Stimulated activated CD4-positive, alpha-beta T cell treated with anti-CD3 and anti-CD28 coated beads, Interleukin-4, amount 100 ng/mL, for 48 hours (primary cell): ENCODE data around the gene FBRSL1.
"Not testable (repeated sequence)": the region's sequence is repeated elsewhere in the genome, so short reads cannot be mapped to it uniquely, and the experiment has no call there.

ENCODE experiments used
- DNase-seq, 2 donors: peaks; one replicate each; pipeline ENCODE4 v3.0.0-alpha.2; 2020; ENCODE audit warnings: low read depth in 2 of 2

FBRSL1 gene

GRCh38 chr12:132525011-132525832 is 35.3 kb downstream of the FBRSL1 start:
- DNase-seq, result no peak

GRCh38 chr12:132525833-132526455 is 36.0 kb downstream of the FBRSL1 start:
- no peak for DNase-seq

GRCh38 chr12:132527186-132527882 is 37.4 kb downstream of the FBRSL1 start:
- no peak for DNase-seq

GRCh38 chr12:132527883-132528264 is 37.9 kb downstream of the FBRSL1 start:
- DNase-seq, result no peak

DNA sequence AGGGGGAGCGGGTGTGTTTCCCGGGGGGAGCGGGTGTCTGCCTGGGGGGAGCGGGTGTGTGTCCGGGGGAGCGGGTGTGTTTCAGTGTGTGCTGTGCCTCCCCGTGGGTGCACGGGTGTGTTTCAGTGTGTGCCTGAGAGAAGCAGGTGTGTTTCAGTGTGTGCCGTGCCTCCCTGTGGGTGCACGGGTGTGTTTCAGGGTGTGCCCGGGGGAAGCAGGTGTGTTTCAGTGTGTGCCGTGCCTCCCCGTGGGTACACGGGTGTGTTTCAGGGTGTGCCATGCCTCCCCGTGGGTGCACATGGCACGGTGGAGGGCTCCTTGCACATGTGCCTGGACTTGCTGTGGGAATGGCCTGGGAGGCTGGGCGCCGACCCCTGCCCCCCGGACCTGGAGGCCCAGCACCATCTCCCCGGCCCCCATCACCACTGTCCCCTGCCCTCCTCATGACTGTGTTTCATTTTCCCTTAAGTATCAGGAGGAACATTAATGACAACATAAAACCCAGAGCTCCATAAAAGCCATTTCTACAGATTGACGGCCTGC is 38.7 kb downstream of the FBRSL1 start:
- no peak for DNase-seq

DNA sequence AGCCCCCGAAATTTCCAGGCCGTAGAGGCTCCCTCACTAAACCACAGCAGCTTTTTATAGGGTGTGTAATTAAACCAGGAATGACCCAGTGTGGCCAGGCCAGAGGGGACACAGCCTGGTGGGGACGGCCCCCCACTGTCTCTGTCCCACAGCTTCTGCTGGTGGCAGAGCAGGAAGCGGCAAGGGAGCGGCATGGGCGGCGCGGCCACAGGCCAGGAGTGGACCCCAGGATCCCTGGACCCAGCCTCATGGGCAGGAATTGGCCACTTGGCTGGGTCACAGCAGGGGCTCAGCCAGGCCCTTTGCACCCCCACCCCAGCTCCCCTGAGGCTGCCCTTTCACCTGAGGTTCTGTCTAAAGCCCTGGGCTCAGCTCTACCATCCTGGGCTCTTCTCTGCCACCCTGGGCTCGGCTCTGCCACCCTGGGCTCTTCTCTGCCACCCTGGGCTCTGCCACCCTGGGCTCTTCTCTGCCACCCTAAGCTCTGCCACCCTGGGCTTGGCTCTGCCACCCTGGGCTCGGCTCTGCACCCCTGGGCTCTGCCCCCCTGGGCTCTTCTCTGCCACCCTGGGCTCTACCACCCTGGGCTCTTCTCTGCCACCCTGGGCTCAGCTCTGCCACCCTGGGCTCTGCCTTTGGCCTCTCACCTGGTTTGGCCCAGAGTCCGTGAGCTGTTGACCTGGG is 39.3 kb downstream of the FBRSL1 start:
- no peak for DNase-seq

GRCh38 chr12:132529906-132530305 is 40.0 kb downstream of the FBRSL1 start:
- no peak for DNase-seq

DNA sequence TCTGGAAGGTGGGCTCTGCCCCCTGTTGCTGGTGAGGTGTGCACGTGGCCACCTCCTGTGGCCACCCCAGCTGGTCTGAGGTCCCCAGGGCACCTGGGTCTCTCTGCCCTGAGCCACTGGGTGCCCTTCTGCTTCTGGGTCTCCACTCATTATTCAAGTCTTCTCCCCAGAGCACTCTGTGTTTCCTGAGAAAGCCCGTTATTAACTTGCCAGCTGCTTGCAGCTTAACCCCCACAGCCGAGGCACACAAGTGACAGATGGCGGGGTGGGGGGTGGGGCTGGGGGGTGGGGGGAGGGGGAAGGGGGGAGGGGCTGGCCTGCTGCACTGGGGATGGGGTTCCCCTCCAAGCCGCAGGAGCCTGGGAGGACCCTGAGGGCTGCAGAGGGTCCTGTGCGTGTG is 40.5 kb downstream of the FBRSL1 start:
- no peak for DNase-seq

DNA sequence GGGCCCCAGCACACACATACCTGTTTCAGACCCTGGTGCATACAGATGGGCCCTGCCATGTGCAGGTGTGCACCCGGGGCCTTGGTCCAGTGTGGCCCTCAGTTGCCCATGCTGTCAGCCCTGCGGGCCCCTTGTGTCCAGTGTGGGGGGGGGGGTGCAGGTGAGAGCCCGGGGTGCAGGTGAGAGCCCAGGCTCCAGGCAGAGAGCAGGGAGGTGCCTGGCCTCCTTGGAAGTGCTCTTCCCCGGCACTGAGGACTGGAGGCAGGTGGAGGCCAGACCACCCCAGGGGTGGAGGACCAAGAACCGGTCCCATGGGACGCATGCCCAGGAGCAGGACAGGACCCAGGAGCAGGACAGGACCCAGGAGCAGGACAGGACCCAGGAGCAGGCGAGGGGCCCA is 40.9 kb downstream of the FBRSL1 start:
- no peak for DNase-seq

DNA sequence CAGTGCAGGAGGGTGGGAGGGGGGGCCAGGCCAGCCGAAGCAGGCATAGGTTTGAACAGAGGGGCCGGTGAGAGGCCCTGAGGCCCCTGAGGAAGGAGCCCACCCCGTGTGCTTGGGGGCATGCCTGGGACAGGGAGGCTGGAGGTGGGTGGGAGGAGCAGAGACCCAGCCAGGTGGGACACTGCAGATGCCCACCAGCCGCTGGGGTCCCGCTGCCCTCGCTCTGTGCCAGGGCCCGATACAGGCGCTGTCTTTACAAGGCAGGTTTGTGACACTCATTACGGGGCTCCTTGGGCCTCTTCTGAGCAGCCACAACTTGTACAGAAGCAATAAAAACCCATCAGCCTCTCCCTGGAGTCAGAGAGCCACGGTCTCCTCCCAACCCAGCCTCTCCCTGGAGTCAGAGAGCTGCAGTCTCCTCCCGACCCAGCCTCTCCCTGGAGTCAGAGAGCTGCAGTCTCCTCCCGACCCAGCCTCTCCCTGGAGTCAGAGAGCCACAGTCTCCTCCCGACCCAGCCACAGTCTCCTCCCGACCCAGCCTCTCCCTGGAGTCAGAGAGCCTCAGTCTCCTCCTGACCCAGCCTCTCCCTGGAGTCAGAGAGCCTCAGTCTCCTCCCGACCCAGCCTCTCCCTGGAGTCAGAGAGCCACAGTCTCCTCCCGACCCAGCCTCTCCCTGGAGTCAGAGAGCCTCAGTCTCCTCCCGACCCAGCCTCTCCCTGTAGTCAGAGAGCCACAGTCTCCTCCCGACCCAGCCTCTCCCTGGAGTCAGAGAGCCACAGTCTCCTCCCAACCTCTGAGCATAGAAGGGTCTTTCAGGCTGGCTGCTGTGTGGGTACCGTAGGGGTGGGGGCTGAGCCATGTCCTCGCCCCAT is 43.0 kb downstream of the FBRSL1 start:
- not testable (repeated sequence) for DNase-seq

GRCh38 chr12:132533584-132533958 is 43.6 kb downstream of the FBRSL1 start:
- DNase-seq, result no peak

DNA sequence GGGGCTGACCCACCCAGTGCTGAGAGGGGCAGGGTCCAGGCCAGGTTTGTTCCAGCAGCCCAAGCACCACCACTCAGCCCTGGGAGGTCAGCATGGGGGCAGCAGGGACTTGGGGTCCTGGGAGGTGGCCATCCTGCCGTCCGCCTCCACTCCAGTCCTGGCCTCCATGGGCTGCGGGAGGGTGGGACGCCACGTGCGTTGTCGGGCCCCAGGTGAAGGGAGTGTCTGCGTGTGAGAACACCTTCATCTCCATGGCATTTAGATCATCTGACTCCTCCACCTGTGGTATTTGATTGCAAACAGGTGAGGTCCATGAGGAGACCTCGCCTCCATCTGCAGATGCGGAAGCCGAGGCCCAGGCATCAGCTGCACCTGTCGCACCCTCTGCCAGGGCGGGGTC is 44.1 kb downstream of the FBRSL1 start:
- no peak for DNase-seq

- DNase-seq, result no peak
Measured at GRCh38 chr12:132535019-132535418, 45.1 kb downstream of the FBRSL1 start.

DNA sequence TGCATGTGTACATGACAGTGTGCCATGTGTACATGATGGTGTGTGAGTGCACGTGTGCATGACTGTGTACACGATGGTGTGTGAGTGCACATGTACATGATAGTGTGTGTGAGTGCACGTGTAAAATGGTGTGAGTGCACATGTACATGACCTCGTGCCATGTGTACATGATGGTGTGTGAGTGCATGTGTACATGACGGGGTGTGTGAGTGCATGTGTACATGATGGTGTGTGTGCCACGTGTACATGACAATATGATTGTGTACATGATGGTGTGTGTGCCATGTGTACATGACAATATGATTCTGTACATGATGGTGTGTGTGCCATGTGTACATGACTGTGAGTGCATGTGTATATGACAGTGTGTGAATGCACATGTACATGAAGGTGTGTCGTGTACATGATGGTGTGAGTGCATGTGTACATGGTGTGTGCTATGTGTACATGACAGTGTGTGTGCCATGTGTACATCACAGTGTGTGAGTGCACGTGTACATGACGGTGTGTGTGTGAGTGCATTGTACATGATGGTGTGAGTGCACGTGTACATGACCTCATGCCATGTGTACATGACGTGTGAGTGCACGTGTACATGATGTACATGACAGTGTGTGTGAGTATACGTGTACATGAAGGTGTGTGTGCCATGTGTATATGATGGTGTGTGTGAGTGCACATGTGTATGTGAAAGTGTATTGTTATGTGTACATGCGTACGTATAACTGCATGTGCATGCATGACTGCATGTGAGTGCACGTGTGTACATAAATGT is 46.3 kb downstream of the FBRSL1 start:
- no peak for DNase-seq

GRCh38 chr12:132537049-132537448 is 47.1 kb downstream of the FBRSL1 start:
- no peak for DNase-seq

- DNase-seq, result no peak
Measured at GRCh38 chr12:132537836-132538662, 48.1 kb downstream of the FBRSL1 start.

- DNase-seq, result no peak
Measured at GRCh38 chr12:132538663-132538990, 48.7 kb downstream of the FBRSL1 start.

DNA sequence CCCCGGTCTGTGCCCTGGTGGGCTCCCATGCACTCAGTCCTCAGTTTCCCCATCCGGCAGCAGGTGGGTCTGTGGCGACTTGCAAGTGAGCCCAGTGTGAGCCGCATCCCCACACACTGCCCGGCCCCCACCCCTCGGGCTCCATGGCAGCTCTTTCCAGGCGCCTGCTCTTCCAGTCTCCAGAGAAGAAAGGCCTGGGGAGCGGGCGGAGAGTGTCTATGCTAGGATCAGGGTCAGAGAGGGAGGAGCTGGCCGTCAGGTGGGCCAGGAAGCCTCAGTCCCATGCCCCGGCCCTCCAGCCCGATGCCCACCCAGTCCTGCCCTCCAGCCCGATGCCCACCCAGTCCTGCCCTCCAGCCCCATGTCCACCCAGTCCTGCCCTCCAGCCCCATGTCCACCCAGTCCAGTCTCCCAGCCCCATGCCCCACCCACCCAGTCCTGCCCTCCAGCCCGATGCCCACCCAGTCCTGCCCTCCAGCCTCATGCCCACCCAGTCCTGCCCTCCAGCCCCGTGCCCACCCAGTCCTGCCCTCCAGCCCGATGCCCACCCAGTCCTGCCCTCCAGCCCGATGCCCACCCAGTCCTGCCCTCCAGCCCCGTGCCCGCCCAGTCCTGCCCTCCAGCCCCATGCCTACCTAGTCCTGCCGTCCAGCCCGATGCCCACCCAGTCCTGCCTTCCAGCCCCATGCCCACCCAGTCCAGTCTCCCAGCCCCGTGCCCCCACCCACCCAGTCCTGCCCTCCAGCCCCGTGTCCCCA is 49.2 kb downstream of the FBRSL1 start:
- no peak for DNase-seq

- DNase-seq, result no peak
Measured at GRCh38 chr12:132540436-132540835, 50.5 kb downstream of the FBRSL1 start.
